Stimulated activated naive CD8-positive, alpha-beta T cell treated with anti-CD3 and anti-CD28 coated beads, Interleukin-15, Interleukin-2, amounts not matched to agents 100 ng/mL and 50 ng/mL, for 24 hours (primary cell): Measurements from ENCODE around the gene LCE1C.

ENCODE experiments used
- H3K27ac Mint-ChIP-seq: one replicate; pipeline ENCODE4 v1.8.0; 2021; ENCODE audit warnings: mild to moderate bottlenecking, mixed read lengths
- H3K27me3 Mint-ChIP-seq: one replicate; pipeline ENCODE4 v1.8.0; 2021; ENCODE audit warnings: mixed read lengths
- H3K36me3 Mint-ChIP-seq: one replicate; pipeline ENCODE4 v1.8.0; 2021; ENCODE audit warnings: low read depth, mixed read lengths
- H3K4me1 Mint-ChIP-seq: one replicate; pipeline ENCODE4 v1.8.0; 2021; ENCODE audit warnings: low read depth, mixed read lengths
- H3K4me3 Mint-ChIP-seq: one replicate; pipeline ENCODE4 v1.8.0; 2021; ENCODE audit warnings: mild to moderate bottlenecking, mixed read lengths
- H3K9me3 Mint-ChIP-seq: one replicate; pipeline ENCODE4 v1.8.0; 2021; ENCODE audit warnings: mixed read lengths

Gene LCE1C

DNA sequence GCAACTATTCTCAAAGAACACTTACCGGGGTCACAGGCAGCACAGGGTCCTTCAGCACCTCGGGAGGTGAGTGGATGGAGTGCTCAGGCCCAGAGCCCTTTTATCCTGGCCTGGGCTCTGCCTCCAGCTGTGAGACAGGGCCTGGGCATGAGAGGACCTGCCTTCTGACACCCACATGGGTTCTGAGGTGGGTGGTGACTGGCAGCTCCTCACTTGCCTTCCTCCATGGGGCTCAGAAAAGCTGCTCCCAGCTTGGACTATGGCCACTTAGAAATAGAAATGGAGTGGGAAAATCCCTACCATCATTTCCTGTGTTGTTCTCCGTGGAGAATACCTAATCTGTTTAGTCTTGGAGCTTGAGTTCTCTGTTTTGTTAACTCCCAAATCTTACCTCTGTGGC, at the start of gene LCE1C:
LCE1C (minus strand) TSS at position 76 of the 400 bp plus-strand sequence. CDS start 1,173 bp downstream, outside the sequence.
- no peaks in the 10 kb centered on the region for H3K36me3 Mint-ChIP-seq
- H3K9me3 Mint-ChIP-seq = peaks cover 8% of the 10 kb centered on the region
- peaks cover 25% of the 10 kb centered on the region for H3K27me3 Mint-ChIP-seq
- H3K4me3 Mint-ChIP-seq = no peak within 1 kb of the TSS
- no peaks in the 10 kb centered on the region for H3K4me1 Mint-ChIP-seq
- no peak within 1 kb of the TSS for H3K27ac Mint-ChIP-seq

GRCh38 chr1:152855661-152856060, 49.2 kb upstream of the LCE1C start:
- H3K27ac Mint-ChIP-seq = no peak overlapping the region
- H3K4me1 Mint-ChIP-seq = no peaks in the 10 kb centered on the region
- no peaks in the 10 kb centered on the region for H3K36me3 Mint-ChIP-seq
- no peaks in the 10 kb centered on the region for H3K9me3 Mint-ChIP-seq
- H3K4me3 Mint-ChIP-seq = no peak overlapping the region
- H3K27me3 Mint-ChIP-seq = peaks cover 10% of the 10 kb centered on the region

GRCh38 chr1:152842556-152842955, 36.1 kb upstream of the LCE1C start, which contains the start of gene LCE6A:
LCE6A (plus strand) TSS chr1:152842856; CDS start chr1:152843521, 665 bp downstream.
- no peak within 1 kb of the TSS for H3K27ac Mint-ChIP-seq

DNA sequence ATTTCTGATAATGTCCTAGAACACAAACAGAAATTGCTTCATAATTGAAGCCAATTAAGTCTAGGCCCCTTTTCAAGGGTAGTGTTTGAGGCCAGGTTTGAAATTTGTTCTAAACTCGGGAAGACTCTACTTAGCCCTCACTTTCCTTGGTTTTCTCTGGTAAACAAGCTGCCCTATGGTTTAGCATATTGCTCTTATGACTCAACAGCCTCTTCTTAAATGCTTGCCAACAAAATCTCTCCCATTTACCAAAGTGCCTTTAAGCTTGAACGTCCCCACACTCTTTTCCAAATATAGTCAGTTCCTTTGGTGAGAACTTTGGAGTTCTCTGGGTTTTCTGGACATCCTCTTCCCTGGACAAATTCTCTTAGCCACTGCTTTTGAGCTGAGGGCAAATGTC, 30.4 kb upstream of the LCE1C start:
- Mint-ChIP-seq H3K36me3 (no peaks in the 10 kb centered on the region), H3K27ac (no peak overlapping the region), H3K4me1 (no peaks in the 10 kb centered on the region), H3K27me3 (peaks cover 5% of the 10 kb centered on the region), H3K9me3 (no peaks in the 10 kb centered on the region), H3K4me3 (no peak overlapping the region)

More at GRCh38 chr1:152842556-152842955, 36.1 kb upstream of the LCE1C start, which contains the start of gene LCE6A:
- Mint-ChIP-seq H3K4me3 (no peak within 1 kb of the TSS), H3K9me3 (no peaks in the 10 kb centered on the region), H3K36me3 (no peaks in the 10 kb centered on the region), H3K4me1 (no peaks in the 10 kb centered on the region), H3K27me3 (peaks cover 11% of the 10 kb centered on the region)

GRCh38 chr1:152827173-152827572, 20.7 kb upstream of the LCE1C start, which contains the start of gene LCE1A:
LCE1A (plus strand) TSS chr1:152827473; CDS start chr1:152827473, 0 bp downstream.
- no peak within 1 kb of the TSS for H3K4me3 Mint-ChIP-seq
- H3K36me3 Mint-ChIP-seq = no peaks in the 10 kb centered on the region
- H3K9me3 Mint-ChIP-seq = no peaks in the 10 kb centered on the region
- H3K27me3 Mint-ChIP-seq = peaks cover 55% of the 10 kb centered on the region
- no peak within 1 kb of the TSS for H3K27ac Mint-ChIP-seq
- H3K4me1 Mint-ChIP-seq = no peaks in the 10 kb centered on the region

DNA sequence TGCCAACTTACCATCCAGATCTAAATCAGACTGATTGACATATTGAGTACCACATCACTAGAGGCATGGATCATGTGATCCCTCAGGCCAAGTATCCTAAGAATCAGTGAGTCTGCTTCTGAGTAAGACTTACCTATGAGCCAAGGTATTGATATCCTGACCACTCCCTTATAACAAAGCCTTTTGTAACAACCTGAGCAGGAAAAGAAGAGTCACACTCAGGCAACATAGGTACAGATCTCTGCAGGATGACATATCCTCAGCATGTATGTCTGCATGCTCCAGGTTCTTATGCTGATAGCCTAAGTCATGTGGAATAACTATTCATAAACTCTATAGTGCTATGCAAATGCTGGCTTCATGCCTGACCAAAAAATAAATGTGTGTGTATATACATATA, 18.5 kb upstream of the LCE1C start:
- peaks cover 52% of the 10 kb centered on the region for H3K27me3 Mint-ChIP-seq
- H3K4me3 Mint-ChIP-seq = no peak overlapping the region
- H3K36me3 Mint-ChIP-seq = no peaks in the 10 kb centered on the region
- no peak overlapping the region for H3K27ac Mint-ChIP-seq
- H3K4me1 Mint-ChIP-seq = no peaks in the 10 kb centered on the region
- H3K9me3 Mint-ChIP-seq = no peaks in the 10 kb centered on the region

DNA sequence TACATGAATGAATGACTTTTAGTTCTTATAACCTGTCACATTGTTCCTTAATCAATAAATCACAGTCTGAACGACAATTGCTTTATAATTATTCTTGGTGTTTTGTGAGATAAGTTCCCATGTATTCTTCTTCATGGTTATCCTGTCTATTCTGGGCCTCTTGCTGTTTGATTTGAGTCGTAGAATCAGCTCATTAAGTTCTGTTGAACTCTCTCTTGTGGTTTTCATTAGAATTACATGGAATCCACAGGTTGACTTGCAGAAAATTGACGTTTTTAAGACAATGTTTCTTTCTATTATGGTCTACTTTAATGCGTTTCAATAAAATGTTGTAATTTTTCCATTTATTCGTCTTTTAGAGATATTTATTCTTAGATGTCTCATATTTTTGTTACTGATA, 16.8 kb upstream of the LCE1C start:
- peaks cover 37% of the 10 kb centered on the region for H3K27me3 Mint-ChIP-seq
- no peaks in the 10 kb centered on the region for H3K9me3 Mint-ChIP-seq
- H3K27ac Mint-ChIP-seq = no peak overlapping the region
- H3K4me1 Mint-ChIP-seq = no peaks in the 10 kb centered on the region
- no peak overlapping the region for H3K4me3 Mint-ChIP-seq
- H3K36me3 Mint-ChIP-seq = no peaks in the 10 kb centered on the region

- Mint-ChIP-seq H3K36me3 (no peaks in the 10 kb centered on the region), H3K27ac (no peak overlapping the region), H3K4me3 (no peak overlapping the region), H3K27me3 (peaks cover 6% of the 10 kb centered on the region), H3K4me1 (no peaks in the 10 kb centered on the region), H3K9me3 (no peaks in the 10 kb centered on the region)
Observed at GRCh38 chr1:152817309-152817708, 10.9 kb upstream of the LCE1C start.

DNA sequence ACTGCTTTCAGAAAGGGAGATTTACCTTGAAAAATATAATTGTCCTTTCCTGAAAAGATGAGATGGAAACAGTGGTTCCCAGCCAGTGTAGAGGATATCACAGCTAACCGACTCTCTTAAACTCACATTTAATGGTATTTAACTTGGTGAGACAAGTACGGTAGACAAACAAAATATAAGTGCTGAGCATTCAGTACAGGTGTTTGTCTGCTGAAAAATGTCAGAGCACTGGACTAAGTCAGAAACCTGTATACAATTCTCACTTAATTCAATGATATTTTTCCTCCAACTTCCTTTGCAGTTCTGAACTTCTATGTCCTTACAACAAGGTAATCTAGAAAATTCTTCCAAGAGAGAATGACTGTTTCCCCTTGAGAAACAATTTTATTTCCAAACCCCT, 5.2 kb upstream of the LCE1C start, which contains the start of gene LCE1B:
LCE1B (plus strand) TSS at position 301 of the 400 bp plus-strand sequence. CDS start 476 bp downstream, outside the sequence.
- H3K27me3 Mint-ChIP-seq = peaks cover 6% of the 10 kb centered on the region
- H3K4me1 Mint-ChIP-seq = no peaks in the 10 kb centered on the region
- H3K9me3 Mint-ChIP-seq = peaks cover 7% of the 10 kb centered on the region
- no peaks in the 10 kb centered on the region for H3K36me3 Mint-ChIP-seq
- H3K4me3 Mint-ChIP-seq = no peak within 1 kb of the TSS
- no peak within 1 kb of the TSS for H3K27ac Mint-ChIP-seq

GRCh38 chr1:152811050-152811449, 4.6 kb upstream of the LCE1C start:
- H3K36me3 Mint-ChIP-seq = no peaks in the 10 kb centered on the region
- H3K27me3 Mint-ChIP-seq = peaks cover 7% of the 10 kb centered on the region
- peaks cover 8% of the 10 kb centered on the region for H3K9me3 Mint-ChIP-seq
- H3K4me3 Mint-ChIP-seq = no peak overlapping the region
- no peaks in the 10 kb centered on the region for H3K4me1 Mint-ChIP-seq
- H3K27ac Mint-ChIP-seq = no peak overlapping the region

DNA sequence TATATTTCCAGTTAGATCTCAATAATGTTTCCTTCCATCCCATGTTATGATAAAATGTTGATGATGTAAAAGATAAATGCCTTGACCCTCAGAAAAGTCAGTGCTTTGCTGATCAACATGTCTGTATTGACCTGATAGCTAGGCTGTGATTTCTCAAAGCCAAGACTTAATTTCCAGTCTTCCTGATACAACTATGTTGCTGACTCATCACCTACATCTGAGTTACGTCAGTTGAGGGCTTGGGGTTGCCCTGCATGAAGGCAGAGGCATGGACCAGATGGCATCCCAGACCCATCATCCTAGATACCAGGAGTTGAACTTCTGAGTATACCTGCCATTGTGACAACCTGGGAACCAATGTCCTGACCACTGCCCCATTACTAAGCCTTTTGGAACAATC, 5.1 kb downstream of the LCE1C start:
- no peak overlapping the region for H3K4me3 Mint-ChIP-seq
- H3K36me3 Mint-ChIP-seq = no peaks in the 10 kb centered on the region
- H3K27ac Mint-ChIP-seq = no peak overlapping the region
- no peaks in the 10 kb centered on the region for H3K9me3 Mint-ChIP-seq
- peaks cover 38% of the 10 kb centered on the region for H3K27me3 Mint-ChIP-seq
- H3K4me1 Mint-ChIP-seq = no peaks in the 10 kb centered on the region

GRCh38 chr1:152796421-152796820, 10.0 kb downstream of the LCE1C start, which contains the start of gene LCE1D:
LCE1D (plus strand) TSS chr1:152796721; CDS start chr1:152797795, 1,074 bp downstream.
- no peaks in the 10 kb centered on the region for H3K9me3 Mint-ChIP-seq
- H3K4me3 Mint-ChIP-seq = no peak within 1 kb of the TSS
- H3K27ac Mint-ChIP-seq = no peak within 1 kb of the TSS
- H3K36me3 Mint-ChIP-seq = no peaks in the 10 kb centered on the region
- H3K4me1 Mint-ChIP-seq = no peaks in the 10 kb centered on the region
- peaks cover 18% of the 10 kb centered on the region for H3K27me3 Mint-ChIP-seq

DNA sequence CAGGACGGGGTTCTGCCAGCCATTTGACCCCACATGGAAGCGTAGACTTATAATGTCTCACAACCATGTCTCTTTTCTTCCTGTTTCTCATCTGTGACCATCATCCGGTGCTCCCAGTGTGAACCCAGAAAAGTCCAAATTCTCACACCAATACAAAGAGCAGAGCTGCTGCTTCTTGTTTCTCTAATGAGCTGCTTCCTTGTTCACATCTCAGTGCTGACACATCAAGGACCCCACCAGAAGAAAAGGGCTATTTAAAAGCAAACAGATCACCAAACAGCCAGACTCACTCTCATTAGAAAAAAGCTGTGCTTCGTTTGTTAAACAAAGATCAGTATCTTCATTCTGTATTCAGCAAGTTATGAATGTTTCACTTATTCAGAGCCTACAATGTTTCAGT, 10.8 kb downstream of the LCE1C start:
- Mint-ChIP-seq H3K9me3 (no peaks in the 10 kb centered on the region), H3K27me3 (peaks cover 12% of the 10 kb centered on the region), H3K27ac (no peak overlapping the region), H3K36me3 (no peaks in the 10 kb centered on the region), H3K4me1 (no peaks in the 10 kb centered on the region), H3K4me3 (no peak overlapping the region)

DNA sequence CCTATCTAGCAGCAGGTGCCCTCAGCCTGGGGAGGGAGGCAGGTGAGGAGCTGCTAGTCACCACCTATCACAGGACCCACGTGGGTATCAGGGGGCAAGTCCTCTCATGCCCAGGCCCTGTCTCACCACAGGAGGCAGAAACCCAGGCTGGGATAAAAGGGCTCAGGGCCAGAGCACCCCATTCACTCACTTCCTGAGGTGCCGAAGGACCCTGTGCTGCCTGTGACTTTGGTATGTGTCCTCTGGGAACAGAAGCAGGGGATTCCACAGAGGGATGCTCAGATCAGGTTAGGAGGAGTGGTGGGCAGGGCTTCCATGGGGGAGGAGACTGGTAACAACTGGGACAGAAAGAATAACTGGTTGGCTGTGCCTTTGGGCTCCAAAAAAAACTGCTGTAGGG, 20.4 kb downstream of the LCE1C start, which contains the start of gene LCE1E:
LCE1E (plus strand) TSS at position 181 of the 400 bp plus-strand sequence. CDS start 1,043 bp downstream, outside the sequence.
- H3K27ac Mint-ChIP-seq = no peak within 1 kb of the TSS
- H3K27me3 Mint-ChIP-seq = peaks cover 50% of the 10 kb centered on the region
- no peak within 1 kb of the TSS for H3K4me3 Mint-ChIP-seq
- H3K36me3 Mint-ChIP-seq = no peaks in the 10 kb centered on the region
- no peaks in the 10 kb centered on the region for H3K4me1 Mint-ChIP-seq
- no peaks in the 10 kb centered on the region for H3K9me3 Mint-ChIP-seq

- Mint-ChIP-seq H3K4me3 (no peak overlapping the region), H3K4me1 (no peaks in the 10 kb centered on the region), H3K36me3 (no peaks in the 10 kb centered on the region), H3K27ac (no peak overlapping the region), H3K9me3 (no peaks in the 10 kb centered on the region), H3K27me3 (peaks cover 45% of the 10 kb centered on the region)
Observed at GRCh38 chr1:152783095-152783494, 23.4 kb downstream of the LCE1C start.
